K562 (cell line): ENCODE results near the gene UGT2A1. TPM values are rescaled to one million over a fixed set of nuclear protein-coding genes. Genes with fewer than 3 reads are reported as not detected.

Experiments
- ATAC-seq: fragments of 200-7000 bp; cut with Tn5 transposase; 3 replicates; pipeline ENCODE4 v1.9.1; 2020; ENCODE audit warnings: moderate library complexity
- BruUV-seq: library from RNA; stranded (reverse); fragments of 400-500 nt; replicated peaks from 2 replicates; lab custom pipeline; 2021; lab: Mats Ljungman, UMichigan
- CTCF ChIA-PET: fragments of 300-600 bp; formaldehyde crosslinking; extraction: SDS; loops from one replicate; lab custom pipeline; 2021; ENCODE audit warnings: low intra/inter-chr PET ratio; lab: Yijun Ruan, JAX
- POLR2A ChIA-PET: fragments of 300-600, 350-650 bp; sonication (Branson Sonifier 250); formaldehyde crosslinking; extraction: SDS; loops from one replicate; lab custom pipeline; 2021; ENCODE audit warnings: antibody characterized with exemption, inconsistent platforms; lab: Yijun Ruan, JAX
- DNase-seq, 4 experiments: peaks; one replicate each; pipeline versions ENCODE4 v3.0.0 to v3.0.0-alpha.2; 2011 to 2018; ENCODE audit warnings: low spot score in 3 of 4, mixed read lengths in 3 of 4; ENCODE audit errors: extremely low read depth in 1 of 4
- FAIRE-seq: peaks from 2 replicates; lab custom pipeline; 2011; peaks lifted over from hg19 to GRCh38; lab: Jason Lieb, UNC
- H2AFZ ChIP-seq: 2 replicates; pipeline ENCODE4 v1.6.0; 2011; ENCODE audit warnings: low read depth, low read length, control low read depth, inconsistent platforms
- H3K27ac ChIP-seq: fragments of 200-600 bp; 3 replicates; pipeline ENCODE4 v1.8.0; 2011; ENCODE audit warnings: low read depth, mild to moderate bottlenecking, control low read depth, inconsistent platforms, low read length, moderate library complexity, mixed read lengths; ENCODE audit errors: extremely low read depth
- H3K27me3 ChIP-seq, 2 experiments: fragments of 300-600 bp in 1 of 2; 2 replicates in 1 of 2; 3 replicates in 1 of 2; pipeline versions ENCODE4 v1.6.0 to v1.8.0; 2011; ENCODE audit warnings: inconsistent platforms in 2 of 2, low read length in 2 of 2, mild to moderate bottlenecking in 1 of 2, mixed read lengths in 1 of 2, moderate library complexity in 1 of 2; ENCODE audit not compliant: control insufficient read depth in 2 of 2, insufficient read depth in 2 of 2
- H3K36me3 ChIP-seq: fragments of 300-600 bp; 3 replicates; pipeline ENCODE4 v1.8.0; 2011; ENCODE audit warnings: mild to moderate bottlenecking, low read length, inconsistent platforms; ENCODE audit not compliant: control insufficient read depth, insufficient read depth
- H3K4me1 ChIP-seq, 2 experiments: fragments of 200-600 bp in 1 of 2; replicated peaks in 1 of 2; 2 replicates in 1 of 2; 3 replicates in 1 of 2; pipeline versions ENCODE4 v1.5.1 to v1.8.0; 2011; ENCODE audit warnings: inconsistent platforms in 2 of 2, low read length in 2 of 2, mild to moderate bottlenecking in 1 of 2, mixed read lengths in 1 of 2, moderate library complexity in 1 of 2; ENCODE audit not compliant: control insufficient read depth in 2 of 2, insufficient read depth in 2 of 2
- H3K4me2 ChIP-seq: 2 replicates; pipeline ENCODE4 v1.6.1; 2011; ENCODE audit warnings: low read length, control low read depth, inconsistent platforms, mixed read lengths; ENCODE audit not compliant: insufficient read depth
- H3K4me3 ChIP-seq: fragments of 200-600 bp; sonication (generic), shearing (Covaris generic); 2 replicates; pipeline ENCODE4 v1.5.1; 2016; ENCODE audit warnings: control low read depth, inconsistent platforms
- H3K79me2 ChIP-seq: fragments of 200-600 bp; 3 replicates; pipeline ENCODE4 v1.8.0; 2011; ENCODE audit warnings: low read length, inconsistent platforms; ENCODE audit not compliant: control insufficient read depth, insufficient read depth
- H3K9ac ChIP-seq, 2 experiments: 2 replicates each; pipeline versions ENCODE4 v1.6.0 to v1.6.1; 2011; ENCODE audit warnings: low read depth in 2 of 2, low read length in 2 of 2, control low read depth in 1 of 2, inconsistent platforms in 1 of 2, mild to moderate bottlenecking in 1 of 2, mixed read lengths in 1 of 2; ENCODE audit not compliant: insufficient read depth in 1 of 2
- H3K9me1 ChIP-seq: one replicate; pipeline ENCODE4 v1.6.0; 2011; ENCODE audit warnings: inconsistent platforms, mild to moderate bottlenecking, low read length, moderate library complexity; ENCODE audit not compliant: control insufficient read depth, insufficient read depth
- H3K9me3 ChIP-seq: replicated peaks from 2 replicates; pipeline ENCODE4 v1.5.1; 2011; ENCODE audit warnings: low read depth, low read length, inconsistent platforms; ENCODE audit not compliant: control insufficient read depth, insufficient read depth
- H4K20me1 ChIP-seq: replicated peaks from 2 replicates; pipeline ENCODE4 v1.6.1; 2011; ENCODE audit warnings: low read length, inconsistent platforms, mixed read lengths; ENCODE audit not compliant: control insufficient read depth, insufficient read depth
- ADNP ChIP-seq: fragments of 200-800 bp; sonication (Bioruptor generic); IDR thresholded peaks from 2 replicates; pipeline ENCODE4 v1.6.1; 2016; ENCODE audit warnings: missing genetic modification characterization, missing compliant biosample characterization
- CHD2 ChIP-seq: IDR thresholded peaks from 2 replicates; pipeline ENCODE4 v1.6.1; 2011; ENCODE audit warnings: low read depth, low read length
- GMEB1 ChIP-seq: fragments of 250-450 bp; sonication (Bioruptor Pico); IDR thresholded peaks from 2 replicates; pipeline ENCODE4 v1.4.0; 2020; ENCODE audit warnings: mild to moderate bottlenecking
- KLF13 ChIP-seq: fragments of 450-650 bp; IDR thresholded peaks from 2 replicates; pipeline ENCODE4 v1.6.1; 2016; ENCODE audit warnings: missing genetic modification characterization, low read depth, mild to moderate bottlenecking, missing compliant biosample characterization, moderate library complexity, borderline replicate concordance
- NFIC ChIP-seq: fragments of 450-650 bp; IDR thresholded peaks from 2 replicates; pipeline ENCODE4 v1.6.1; 2017; ENCODE audit warnings: mild to moderate bottlenecking, inconsistent platforms
- OTX1 ChIP-seq: fragments of 450-650 bp; formaldehyde crosslinking; IDR thresholded peaks from 2 replicates; pipeline ENCODE4 v1.4.0; 2022; ENCODE audit warnings: mild to moderate bottlenecking
- POLR3G ChIP-seq: IDR thresholded peaks from 2 replicates; pipeline ENCODE4 v1.6.1; 2011; ENCODE audit not compliant: insufficient read length, insufficient replicate concordance; ENCODE audit errors: extremely low read depth
- RCOR1 ChIP-seq, 2 experiments: IDR thresholded peaks; 2 replicates each; pipeline ENCODE4 v1.6.1; 2012; ENCODE audit warnings: low read depth in 2 of 2, low read length in 2 of 2, borderline replicate concordance in 1 of 2, improper control_type of control experiment in 1 of 2
- SP1 ChIP-seq: sonication (generic); formaldehyde crosslinking; IDR thresholded peaks from 2 replicates; pipeline ENCODE4 v1.8.1; 2022; ENCODE audit warnings: mild to moderate bottlenecking, missing genetic modification reagents
- TOE1 ChIP-seq, 2 experiments: fragments of 450-650 bp in 1 of 2; sonication (generic) in 1 of 2; formaldehyde crosslinking in 1 of 2; IDR thresholded peaks; 2 replicates each; pipeline versions ENCODE4 v1.7.1 to v1.8.0; 2016 to 2022; ENCODE audit warnings: borderline replicate concordance in 2 of 2, mild to moderate bottlenecking in 2 of 2, antibody characterized with exemption in 1 of 2, inconsistent platforms in 1 of 2, low read depth in 1 of 2, missing genetic modification reagents in 1 of 2, moderate library complexity in 1 of 2
- VEZF1 ChIP-seq: fragments of 200-800 bp; sonication (Bioruptor generic); IDR thresholded peaks from 2 replicates; pipeline ENCODE4 v1.6.1; 2017; ENCODE audit warnings: missing genetic modification characterization, missing compliant biosample characterization
- WHSC1 ChIP-seq: IDR thresholded peaks from one replicate; pipeline ENCODE4 v1.6.1; 2012; ENCODE audit warnings: low read length, control low read depth, inconsistent platforms
- ZNF584 ChIP-seq: fragments of 200-800 bp; sonication (Bioruptor generic); IDR thresholded peaks from 2 replicates; pipeline ENCODE4 v1.6.1; 2016; ENCODE audit warnings: low read depth, mild to moderate bottlenecking, missing genetic modification characterization, missing compliant biosample characterization
- WGBS: fragments of 100-300 bp; shearing (Covaris generic); methylation state at CpG from one replicate; pipeline ENCODE4 v1.1.6; 2016; ENCODE audit warnings: low coverage, mixed read lengths; ENCODE audit not compliant: insufficient coverage; ENCODE audit errors: missing lambda C conversion rate; 5-methylcytosine and 5-hydroxymethylcytosine counted together
- in situ Hi-C: fragments of 300-500 bp; cut with MboI; formaldehyde crosslinking; loops from 4 replicates; pipeline ENCODE4 v1.15.0; 2018; ENCODE audit warnings: inconsistent platforms, mixed read lengths
- intact Hi-C: fragments of 100-400 bp; cut with micrococcal nuclease; formaldehyde crosslinking; loops from 2 replicates; pipeline ENCODE4 v1.14.2; 2022
- polyA plus RNA-seq, 8 experiments: library from polyadenylated mRNA; depleted of rRNA in 4 of 8; stranded (reverse) in 5 of 8; unstranded in 3 of 8; fragments of >200 nt; fragmentation: Nextera tagmentation in 2 of 8; fragmentation: Illumina TruSeq in 1 of 8; extraction: Ambion mirVana in 2 of 8; extraction: Trizol in 1 of 8; gene quantifications; 2 replicates each; pipeline versions ENCODE4 v1.2.1 to v1.2.3, GENCODE V29; 2011 to 2014; ENCODE audit warnings: inconsistent platforms in 1 of 8, missing spikeins in 1 of 8
- total RNA-seq, 7 experiments: library from RNA; depleted of rRNA in 6 of 7; stranded (reverse); fragments of >200 nt in 6 of 7; fragmentation: Illumina TruSeq in 2 of 7; extraction: Trizol in 2 of 7; gene quantifications; 2 replicates each; pipeline versions ENCODE4 v1.2.1 to v1.2.3, GENCODE V29; 2011 to 2021; ENCODE audit warnings: low replicate concordance in 1 of 7

The UGT2A1 gene
- total and polyA plus RNA-seq, 9 of the 15 experiments (the other 6 are each of a cell fraction or from before 2014, with no cell fraction given), result 0.03 TPM; not detected in 8

- ATAC-seq (no peak), DNase-seq (no peak)
- H2AFZ ChIP-seq, result no peak overlapping the region
- no peak overlapping the region for H3K4me2 ChIP-seq
- CTCF ChIA-PET, result no interaction called here
- H3K9ac ChIP-seq, result no peak overlapping the region
- no peak overlapping the region for H3K4me3 ChIP-seq
- H3K79me2 ChIP-seq, result no peaks in the 10 kb centered on the region
- H3K4me1 ChIP-seq, result no peaks in the 10 kb centered on the region
- no peaks in the 10 kb centered on the region for H3K9me3 ChIP-seq
- no TSS peak for BruUV-seq
- intact Hi-C loops, result no loop called here
- H4K20me1 ChIP-seq, result no peaks in the 10 kb centered on the region
- TF ChIP-seq NFIC, result 0 out of 2 replicates have a peak, but pooled peaks have one; percentile 10
- no peak for TF ChIP-seq ADNP (tag)
- TF ChIP-seq OTX1, result no peak
- TF ChIP-seq ZNF584 (CRISPR knock-in tag), result no peak
- TF ChIP-seq WHSC1, result no peak
- TF ChIP-seq, all 486 proteins: peak for 1
- POLR2A ChIA-PET, result no interaction called here
- WGBS, result 0% methylated on average over 4 of the region's 4 CpGs
- in situ Hi-C loops, result no loop called here
- FAIRE-seq, result no peak
- no peaks in the 10 kb centered on the region for H3K27me3 ChIP-seq
- H3K27ac ChIP-seq, result no peak overlapping the region
- no peaks in the 10 kb centered on the region for H3K36me3 ChIP-seq
- H3K9me1 ChIP-seq, result no peaks in the 10 kb centered on the region
Measured at GRCh38 chr4:69601065-69601464, 52.0 kb downstream of the UGT2A1 start.

- no peak overlapping the region for H3K27ac ChIP-seq
- in situ Hi-C loops, result no loop called here
- TF ChIP-seq CHD2, result no peak
- TF ChIP-seq TOE1 (IDR thresholded peaks at IDR 0.05; ENCODE audit: borderline replicate concordance), result no peak
- TF ChIP-seq TOE1 (CRISPR knock-in tag; IDR thresholded peaks at IDR 0.05; ENCODE audit: borderline replicate concordance, low read depth), result no peak
- no peak for TF ChIP-seq VEZF1 (CRISPR knock-in tag)
- TF ChIP-seq POLR3G, result no peak
- TF ChIP-seq KLF13, result no peak
- no peak for TF ChIP-seq RCOR1 (IDR thresholded peaks at IDR 0.05; ENCODE audit: borderline replicate concordance in 1 of 2, low read depth in 2 of 2, low read length in 2 of 2)
- no peak for TF ChIP-seq GMEB1 (CRISPR knock-in tag)
- no peak for TF ChIP-seq SP1 (CRISPR knock-in tag)
Measured at GRCh38 chr4:69600013-69600412, 53.0 kb downstream of the UGT2A1 start.

More at GRCh38 chr4:69600013-69600412, 53.0 kb downstream of the UGT2A1 start:
- no TSS peak for BruUV-seq
- Histone ChIP-seq H3K4me3 (no peak overlapping the region), H3K4me1 (no peaks in the 10 kb centered on the region), H3K4me2 (no peak overlapping the region), H3K9me3 (no peaks in the 10 kb centered on the region), H4K20me1 (no peaks in the 10 kb centered on the region), H3K9me1 (no peaks in the 10 kb centered on the region), H2AFZ (no peak overlapping the region), H3K27me3 (no peaks in the 10 kb centered on the region), H3K36me3 (no peaks in the 10 kb centered on the region), H3K9ac (no peak overlapping the region), H3K79me2 (no peaks in the 10 kb centered on the region)
- intact Hi-C loops, result no loop called here
- FAIRE-seq (no peak), DNase-seq (no peak), ATAC-seq (no peak)
- ChIA-PET POLR2A (no interaction called here), CTCF (no interaction called here)
- 7% methylated on average over 2 of the region's 2 CpGs for WGBS
